H9 (cell line): ENCODE measurements around the gene DNAJB11. TPM values are rescaled to one million over a fixed set of nuclear protein-coding genes. Genes with fewer than 3 reads are reported as not detected.

Source experiments
- DNase-seq: peaks from one replicate; pipeline ENCODE4 v3.0.0-alpha.2; 2017
- H2AFZ ChIP-seq: one replicate; pipeline ENCODE4 v1.6.1; 2013; ENCODE audit warnings: mild to moderate bottlenecking, low read length, control low read depth, moderate library complexity
- H2AK5ac ChIP-seq: 2 replicates; pipeline ENCODE4 v1.6.1; 2013; ENCODE audit warnings: low read length, control low read depth, mixed read lengths; ENCODE audit not compliant: insufficient read length
- H2BK120ac ChIP-seq: one replicate; pipeline ENCODE4 v1.6.1; 2013; ENCODE audit warnings: low read depth, mild to moderate bottlenecking, low read length, control low read depth, inconsistent platforms; ENCODE audit not compliant: poor library complexity, severe bottlenecking
- H2BK12ac ChIP-seq: 2 replicates; pipeline ENCODE4 v1.6.1; 2013; ENCODE audit warnings: low read length, control low read depth, mixed read lengths, low read depth; ENCODE audit not compliant: insufficient read length
- H2BK15ac ChIP-seq: 2 replicates; pipeline ENCODE4 v1.6.1; 2013; ENCODE audit warnings: low read depth, low read length, control low read depth
- H2BK20ac ChIP-seq: one replicate; pipeline ENCODE4 v1.6.1; 2013; ENCODE audit warnings: low read depth, mild to moderate bottlenecking, low read length, control low read depth, inconsistent platforms; ENCODE audit not compliant: poor library complexity, severe bottlenecking
- H2BK5ac ChIP-seq: 2 replicates; pipeline ENCODE4 v1.6.1; 2013; ENCODE audit warnings: low read length, control low read depth, mixed read lengths; ENCODE audit not compliant: insufficient read length
- H3K14ac ChIP-seq: 2 replicates; pipeline ENCODE4 v1.6.1; 2013; ENCODE audit warnings: low read length, control low read depth; ENCODE audit not compliant: insufficient read depth
- H3K18ac ChIP-seq: 2 replicates; pipeline ENCODE4 v1.6.1; 2013; ENCODE audit warnings: low read depth, mild to moderate bottlenecking, mixed read lengths, low read length, control low read depth; ENCODE audit not compliant: insufficient read length
- H3K23ac ChIP-seq: 2 replicates; pipeline ENCODE4 v1.6.1; 2013; ENCODE audit warnings: low read length, control low read depth, mixed read lengths, low read depth; ENCODE audit not compliant: insufficient read length
- H3K23me2 ChIP-seq: 2 replicates; pipeline ENCODE4 v1.6.1; 2013; ENCODE audit warnings: low read depth, mild to moderate bottlenecking, mixed read lengths, low read length, control low read depth; ENCODE audit not compliant: insufficient read length, poor library complexity, severe bottlenecking
- H3K27ac ChIP-seq: 2 replicates; pipeline ENCODE4 v1.5.1; 2013; ENCODE audit warnings: low read length, control low read depth, mixed read lengths, low read depth; ENCODE audit not compliant: insufficient read length
- H3K27me3 ChIP-seq: 2 replicates; pipeline ENCODE4 v1.6.1; 2013; ENCODE audit warnings: low read length, control low read depth, inconsistent platforms; ENCODE audit not compliant: insufficient read depth
- H3K4ac ChIP-seq: 2 replicates; pipeline ENCODE4 v1.6.1; 2013; ENCODE audit warnings: low read depth, mild to moderate bottlenecking, control low read depth, inconsistent platforms, low read length, moderate library complexity
- H3K4me1 ChIP-seq: 2 replicates; pipeline ENCODE4 v1.6.1; 2013; ENCODE audit warnings: low read length, control low read depth, inconsistent platforms; ENCODE audit not compliant: insufficient read depth
- H3K4me2 ChIP-seq: 2 replicates; pipeline ENCODE4 v1.6.1; 2013; ENCODE audit warnings: low read length, control low read depth, mixed read lengths; ENCODE audit not compliant: insufficient read length, insufficient read depth
- H3K56ac ChIP-seq: 2 replicates; pipeline ENCODE4 v1.6.1; 2013; ENCODE audit warnings: low read depth, mild to moderate bottlenecking, mixed read lengths, low read length, control low read depth; ENCODE audit not compliant: insufficient read length
- H3K79me1 ChIP-seq: 2 replicates; pipeline ENCODE4 v1.6.1; 2013; ENCODE audit warnings: low read depth, mild to moderate bottlenecking, moderate library complexity, low read length, control low read depth, inconsistent platforms; ENCODE audit not compliant: insufficient read depth, poor library complexity, severe bottlenecking
- H3K79me2 ChIP-seq: 2 replicates; pipeline ENCODE4 v1.6.1; 2013; ENCODE audit warnings: low read length, control low read depth, inconsistent platforms; ENCODE audit not compliant: insufficient read depth
- H3K9ac ChIP-seq: 2 replicates; pipeline ENCODE4 v1.6.1; 2013; ENCODE audit warnings: low read length, control low read depth, mixed read lengths; ENCODE audit not compliant: insufficient read length; ENCODE audit errors: extremely low read depth
- H3K9me3 ChIP-seq: one replicate; pipeline ENCODE4 v1.6.1; 2013; ENCODE audit warnings: low read depth, low read length, inconsistent platforms; ENCODE audit not compliant: control insufficient read depth
- H3T11ph ChIP-seq: one replicate; pipeline ENCODE4 v1.6.1; 2013; ENCODE audit warnings: mild to moderate bottlenecking, low read length, control low read depth, inconsistent platforms
- H4K20me1 ChIP-seq: one replicate; pipeline ENCODE4 v1.6.1; 2013; ENCODE audit not compliant: control insufficient read depth, insufficient read length, insufficient read depth
- H4K5ac ChIP-seq: 2 replicates; pipeline ENCODE4 v1.6.1; 2013; ENCODE audit warnings: low read depth, mild to moderate bottlenecking, mixed read lengths, low read length, control low read depth; ENCODE audit not compliant: insufficient read length
- H4K8ac ChIP-seq: replicated peaks from 2 replicates; pipeline ENCODE4 v1.6.1; 2013; ENCODE audit warnings: low read length, control low read depth, mixed read lengths, low read depth; ENCODE audit not compliant: insufficient read length
- H4K91ac ChIP-seq: 2 replicates; pipeline ENCODE4 v1.6.1; 2013; ENCODE audit warnings: low read depth, mild to moderate bottlenecking, moderate library complexity, mixed read lengths, low read length, control low read depth; ENCODE audit not compliant: insufficient read length
- H3K27ac Mint-ChIP-seq, 3 experiments: 2 replicates in 2 of 3; 3 replicates in 1 of 3; pipeline ENCODE4 v1.8.0; 2020 to 2021; ENCODE audit warnings: mixed read lengths in 3 of 3, mild to moderate bottlenecking in 1 of 3, moderate library complexity in 1 of 3
- H3K27me3 Mint-ChIP-seq: 2 replicates; pipeline ENCODE4 v1.8.0; 2021; ENCODE audit warnings: low read depth, mild to moderate bottlenecking, moderate library complexity, mixed read lengths
- H3K36me3 Mint-ChIP-seq, 3 experiments: 2 replicates in 2 of 3; 3 replicates in 1 of 3; pipeline ENCODE4 v1.8.0; 2020 to 2021; ENCODE audit warnings: low read depth in 3 of 3, mixed read lengths in 3 of 3; ENCODE audit not compliant: insufficient read depth in 1 of 3
- H3K4me1 Mint-ChIP-seq, 2 experiments: 2 replicates each; pipeline ENCODE4 v1.8.0; 2020; ENCODE audit warnings: mixed read lengths in 2 of 2
- H3K4me3 Mint-ChIP-seq, 2 experiments: 2 replicates in 1 of 2; 3 replicates in 1 of 2; pipeline ENCODE4 v1.8.0; 2020 to 2021; ENCODE audit warnings: mild to moderate bottlenecking in 2 of 2, mixed read lengths in 2 of 2, moderate library complexity in 1 of 2
- H3K9me3 Mint-ChIP-seq, 2 experiments: 2 replicates in 1 of 2; 3 replicates in 1 of 2; pipeline ENCODE4 v1.8.0; 2020; ENCODE audit warnings: mild to moderate bottlenecking in 2 of 2, mixed read lengths in 2 of 2, moderate library complexity in 1 of 2
- CTCF ChIP-seq: fragments of 200-600 bp; sonication (generic); conservative IDR thresholded peaks from 3 replicates; pipeline ENCODE4 v1.8.0; 2021; ENCODE audit warnings: antibody characterized with exemption, mild to moderate bottlenecking
- WGBS: extraction: QIAGEN DNeasy Blood & Tissue Kit; methylation state at CpG from one replicate; pipeline ENCODE4 v1.1.7; 2013; ENCODE audit warnings: missing lambda C conversion rate, low lambda C conversion rate, mixed read lengths; ENCODE audit not compliant: insufficient read length; ENCODE audit errors: extremely low coverage; 5-methylcytosine and 5-hydroxymethylcytosine counted together
- total RNA-seq: library from RNA; stranded (reverse); gene quantifications from 2 replicates; pipeline ENCODE4 v1.2.1, GENCODE V29; 2021

Gene DNAJB11
- total RNA-seq, 1 experiment from 2014 or later, result 61.2 TPM

- H3K27ac Mint-ChIP-seq, result no peak overlapping the region
These were observed 28.2 kb downstream of the DNAJB11 start for GRCh38 chr3:186598794-186599141.

More at GRCh38 chr3:186598794-186599141, 28.2 kb downstream of the DNAJB11 start:
- Histone ChIP-seq H2AFZ (no peak overlapping the region), H4K91ac (no peak overlapping the region), H4K5ac (no peak overlapping the region), H4K8ac (no peak overlapping the region), H2BK20ac (no peak overlapping the region), H3K27ac (no peak overlapping the region), H2BK5ac (no peak overlapping the region), H2AK5ac (no peak overlapping the region), H2BK15ac (no peak overlapping the region), H3K4ac (no peak overlapping the region), H3K9me3 (no peaks in the 10 kb centered on the region), H3K4me2 (no peak overlapping the region), H3K14ac (no peak overlapping the region), H3K79me2 (no peaks in the 10 kb centered on the region), H3K56ac (no peak overlapping the region), H3K18ac (no peak overlapping the region), H3K4me1 (no peaks in the 10 kb centered on the region), H3K27me3 (no peaks in the 10 kb centered on the region), H3K9ac (no peak overlapping the region), H3T11ph (no peak overlapping the region), H3K23ac (no peak overlapping the region), H4K20me1 (no peaks in the 10 kb centered on the region), H2BK120ac (no peak overlapping the region), H2BK12ac (no peak overlapping the region), H3K79me1 (no peaks in the 10 kb centered on the region), H3K23me2 (no peaks in the 10 kb centered on the region)
- WGBS, result no CpG with 5 or more reads among the region's 4 CpGs
- peaks cover 4% of the 10 kb centered on the region; the same call in 1 of the 2 replicates for H3K27me3 Mint-ChIP-seq
- no peaks in the 10 kb centered on the region for H3K36me3 Mint-ChIP-seq
- DNase-seq, result no peak
- H3K4me3 Mint-ChIP-seq, result no peak overlapping the region
- H3K4me1 Mint-ChIP-seq, result peaks cover 6% of the 10 kb centered on the region in 2 experiments
- no peak for TF ChIP-seq CTCF
- peaks cover 0 to 3% of the 10 kb centered on the region in 2 experiments; a peak in 1 of 5 replicates for H3K9me3 Mint-ChIP-seq
